CD4-positive, alpha-beta T cell treated with Interleukin-12 subunit alpha and Interleukin-12 subunit beta, for 1 hour (primary cell): ENCODE measurements around the gene VAMP3.

Experiments used
- DNase-seq: peaks from one replicate; pipeline ENCODE4 v3.0.0-alpha.2; 2020

The VAMP3 gene

GRCh38 chr1:7770997-7771822 lies at the start of gene VAMP3:
TSS of gene VAMP3 (plus strand) at chr1:7771296. CDS start at chr1:7771384, 88 bp downstream.
- peak; percentile 89 for DNase-seq

DNA sequence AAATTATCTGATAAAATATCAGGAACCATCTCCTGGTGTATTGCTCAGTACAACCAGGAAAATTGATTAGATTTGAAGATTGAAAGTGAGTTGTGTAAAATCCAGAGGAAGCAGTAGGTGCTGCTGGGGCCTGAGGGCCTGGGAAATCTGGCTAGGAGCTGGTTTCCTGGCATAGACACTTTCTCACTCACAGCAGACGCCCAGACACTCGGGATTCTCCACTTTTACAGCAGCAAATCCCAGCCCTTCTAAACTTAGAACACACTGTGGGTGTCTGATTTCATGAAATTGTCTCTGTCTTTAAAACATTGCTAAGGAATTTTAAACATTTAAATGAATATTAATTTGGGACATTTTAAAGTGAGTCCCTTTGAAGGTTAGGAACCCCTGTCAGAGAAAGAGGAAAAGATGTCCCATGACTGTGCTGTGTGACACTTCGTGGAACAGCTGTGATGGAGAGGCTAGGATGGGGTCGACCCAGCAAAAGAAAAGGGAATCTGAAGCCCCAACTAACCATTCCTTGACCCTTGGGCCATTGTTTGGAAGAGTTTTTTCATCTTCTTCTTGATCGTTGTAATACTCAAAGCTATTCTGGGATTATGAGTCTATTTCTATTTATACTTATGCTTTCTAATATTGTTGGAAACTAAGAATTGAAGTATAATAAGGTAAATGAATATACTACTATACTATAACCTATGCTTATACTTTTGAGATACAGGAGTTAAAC lies 49.0 kb upstream of the VAMP3 start:
- DNase-seq: no peak

DNA sequence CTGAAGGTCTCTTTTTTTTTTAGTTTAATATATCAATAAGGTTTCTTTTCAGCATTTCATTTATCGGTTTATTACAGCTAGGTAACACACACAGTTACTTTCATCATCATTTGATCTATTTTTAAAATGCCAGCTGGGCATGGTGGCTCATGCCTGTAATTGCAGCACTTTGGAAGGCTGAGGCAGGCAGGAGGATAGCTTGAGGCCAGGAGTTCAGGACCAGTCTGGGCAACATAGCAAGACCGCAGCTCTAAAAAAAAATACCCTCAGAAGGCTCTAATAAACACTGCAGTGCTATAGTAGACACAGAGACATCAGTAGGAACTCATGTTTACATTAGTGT lies 48.5 kb upstream of the VAMP3 start:
- no peak for DNase-seq

GRCh38 chr1:7726623-7727022 lies 44.5 kb upstream of the VAMP3 start:
- no peak for DNase-seq

GRCh38 chr1:7727809-7728471 lies 43.2 kb upstream of the VAMP3 start:
- no peak for DNase-seq

DNA sequence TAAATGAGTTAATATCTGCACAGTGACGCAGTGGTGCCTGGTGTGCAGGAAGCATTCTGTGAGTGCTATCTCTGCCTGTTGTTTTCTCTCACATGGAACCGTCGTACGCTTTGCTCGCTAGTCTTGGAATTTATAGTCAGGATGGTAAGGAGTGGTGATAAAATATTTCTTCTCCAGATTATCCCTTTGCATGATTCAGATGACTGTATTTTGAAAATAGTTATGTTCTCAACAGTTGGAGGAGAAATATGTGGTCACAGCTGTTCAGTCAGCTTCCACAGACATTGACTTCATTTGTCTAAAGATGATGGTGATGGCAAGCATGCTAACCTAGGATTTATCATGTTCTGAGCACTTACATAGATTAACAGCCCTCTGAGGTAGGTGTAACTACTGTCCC lies 41.3 kb upstream of the VAMP3 start:
- no peak for DNase-seq

GRCh38 chr1:7732331-7732730 lies 38.8 kb upstream of the VAMP3 start:
- no peak for DNase-seq

DNA sequence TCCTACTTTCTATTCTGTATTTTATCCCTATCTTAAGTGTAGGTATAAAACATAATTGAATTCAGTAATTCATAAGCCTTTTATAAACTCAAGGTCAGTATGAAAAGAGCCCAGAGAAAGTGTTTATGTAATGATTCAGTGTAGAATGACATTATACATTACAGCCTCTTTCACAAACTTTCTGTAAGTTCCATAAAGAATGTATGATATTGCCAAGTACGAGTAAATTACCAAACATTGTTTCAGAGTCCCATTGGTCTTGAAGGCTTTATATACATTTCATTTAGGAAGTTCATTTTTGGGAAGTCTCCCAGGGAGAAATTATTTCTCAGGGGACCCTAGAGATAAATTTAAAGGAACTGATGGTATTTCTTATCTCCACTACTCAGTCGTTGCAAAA lies 37.8 kb upstream of the VAMP3 start:
- no peak for DNase-seq

DNA sequence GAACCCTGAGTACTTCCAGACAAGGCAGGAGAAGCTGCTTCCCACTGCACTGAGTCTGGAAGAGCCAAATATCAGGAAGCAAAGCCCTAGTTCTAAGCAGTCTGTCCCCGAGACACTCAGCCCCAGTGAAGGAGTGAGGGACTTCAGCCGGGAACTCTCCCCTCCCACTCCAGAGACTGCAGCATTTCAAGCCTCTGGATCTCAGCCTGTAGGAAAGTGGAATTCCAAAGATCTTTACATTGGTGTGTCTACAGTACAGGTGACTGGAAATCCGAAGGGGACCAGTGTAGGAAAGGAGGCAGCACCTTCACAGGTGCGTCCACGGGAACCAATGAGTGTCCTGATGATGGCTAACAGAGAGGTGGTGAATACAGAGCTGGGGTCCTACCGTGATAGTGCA lies 33.1 kb upstream of the VAMP3 start:
- no peak for DNase-seq

- no peak for DNase-seq
Observed at GRCh38 chr1:7743346-7743745, 27.8 kb upstream of the VAMP3 start.

DNA sequence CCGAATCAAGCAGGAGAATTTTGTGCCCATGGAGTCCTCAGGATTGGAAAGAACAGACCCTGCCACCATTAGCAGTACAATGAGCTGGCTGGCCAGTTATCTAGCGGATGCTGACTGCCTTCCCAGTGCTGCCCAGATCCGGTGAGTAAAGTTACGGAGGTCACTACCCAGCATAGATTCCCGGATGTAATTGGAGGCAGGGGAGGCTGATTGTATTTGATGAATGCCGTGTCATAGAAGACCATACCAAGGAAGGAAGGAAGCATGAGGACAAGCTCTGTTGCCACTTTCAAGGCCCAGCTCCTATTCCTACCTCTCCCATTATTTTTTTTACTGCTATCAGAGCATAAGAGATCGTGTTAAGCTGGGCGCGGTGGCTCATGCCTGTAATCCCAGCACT lies 26.2 kb upstream of the VAMP3 start:
- DNase-seq: no peak

- DNase-seq: no peak
Observed at GRCh38 chr1:7745783-7746182, 25.3 kb upstream of the VAMP3 start.

GRCh38 chr1:7747605-7748004 lies 23.5 kb upstream of the VAMP3 start:
- no peak for DNase-seq

DNA sequence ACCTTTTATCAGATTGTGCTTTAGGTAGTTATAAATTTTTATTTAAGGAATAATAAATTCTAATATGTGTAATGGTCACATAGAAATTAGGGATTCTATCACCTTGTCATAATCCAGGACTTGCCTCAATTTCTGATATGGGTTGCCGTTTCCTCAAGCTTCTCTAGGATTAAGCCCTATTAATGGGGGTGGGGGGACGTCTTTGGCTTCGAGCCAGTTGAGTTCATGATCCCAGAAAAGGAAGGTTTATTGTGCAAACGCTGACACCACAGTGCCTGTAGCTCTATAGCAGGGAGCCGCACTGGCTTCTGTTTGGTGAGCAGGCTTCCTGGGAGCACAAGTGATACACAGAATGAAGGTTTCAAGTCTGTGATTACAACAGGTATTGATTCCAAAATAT lies 22.0 kb upstream of the VAMP3 start:
- DNase-seq: no peak

DNA sequence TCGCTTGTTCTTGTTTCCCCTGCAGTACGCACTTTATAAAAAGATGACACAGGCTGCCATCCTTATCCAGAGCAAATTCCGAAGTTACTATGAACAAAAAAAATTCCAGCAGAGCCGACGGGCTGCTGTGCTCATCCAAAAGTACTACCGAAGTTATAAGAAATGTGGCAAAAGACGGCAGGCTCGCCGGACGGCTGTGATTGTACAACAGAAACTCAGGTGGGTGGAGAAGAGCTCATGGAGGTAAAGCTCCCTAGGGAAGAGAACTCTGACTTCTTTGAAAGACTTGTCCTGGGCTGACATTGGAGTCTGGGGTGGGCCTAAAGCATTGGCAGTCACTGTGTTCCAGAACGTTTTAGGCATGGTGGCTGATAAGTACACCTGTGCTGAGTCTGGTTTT lies 19.9 kb upstream of the VAMP3 start:
- DNase-seq: no peak

- peak; percentile 62 for DNase-seq
Observed at GRCh38 chr1:7752512-7753417, 18.3 kb upstream of the VAMP3 start.

GRCh38 chr1:7753641-7754040 lies 17.5 kb upstream of the VAMP3 start:
- no peak for DNase-seq

DNA sequence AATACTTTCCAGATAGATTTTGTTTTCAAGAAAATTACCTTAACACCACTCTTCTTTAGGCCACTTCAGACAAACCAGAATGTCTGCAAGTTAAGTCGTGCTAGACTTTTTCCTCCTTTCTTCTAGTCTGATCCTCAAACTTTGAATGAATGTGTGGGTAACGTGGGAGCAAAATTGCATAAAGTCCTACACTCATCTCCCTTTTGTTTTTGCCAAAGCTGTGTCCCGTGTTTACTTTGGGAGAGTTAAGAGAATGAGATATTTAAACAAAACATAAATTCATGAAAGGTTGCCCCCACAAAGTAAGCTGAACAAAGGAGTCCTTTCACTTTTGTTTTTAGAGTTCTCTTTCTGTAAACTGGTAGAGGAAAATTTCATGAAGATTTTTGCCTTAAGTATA lies 16.9 kb upstream of the VAMP3 start:
- no peak for DNase-seq

DNA sequence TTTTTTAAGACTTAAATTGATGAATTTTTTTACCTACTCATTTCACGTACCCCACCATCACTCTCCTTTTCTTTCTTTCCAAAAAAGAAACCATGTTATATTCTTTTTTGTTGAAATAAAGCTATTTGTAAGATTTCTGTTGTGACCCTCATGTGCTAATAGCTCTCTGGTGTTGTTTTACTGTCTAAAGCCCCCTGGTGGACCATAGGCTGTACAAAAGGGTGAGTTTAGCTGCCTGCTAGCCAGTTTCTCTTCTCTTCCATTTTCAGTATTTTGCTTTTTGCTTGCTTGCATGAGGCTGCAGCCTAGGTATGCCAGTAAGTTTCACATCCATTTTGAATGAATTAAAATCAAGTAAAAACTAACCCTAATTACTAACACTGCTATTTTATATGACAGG lies 15.6 kb upstream of the VAMP3 start:
- DNase-seq: no peak

GRCh38 chr1:7760245-7760644 lies 10.9 kb upstream of the VAMP3 start:
- DNase-seq: no peak

DNA sequence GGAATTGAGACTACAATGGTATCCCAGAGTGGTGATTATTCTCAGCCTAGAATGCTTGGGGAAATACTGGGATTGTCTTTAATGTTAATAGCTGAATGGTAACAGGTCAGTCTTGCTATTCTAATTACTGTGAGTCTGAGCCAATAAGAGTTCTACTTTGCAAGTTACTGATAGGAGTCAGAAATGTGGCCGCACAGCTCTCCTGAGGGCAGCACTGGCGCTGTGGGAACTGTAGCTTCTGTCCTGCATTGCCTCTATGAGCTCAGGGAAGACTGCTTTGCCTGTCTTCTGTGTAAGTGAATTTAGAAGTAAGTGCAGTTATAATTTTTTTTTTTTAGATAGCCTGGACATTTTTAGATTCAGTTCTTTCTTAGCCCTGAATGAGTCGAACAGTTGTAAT lies 10.0 kb upstream of the VAMP3 start:
- no peak for DNase-seq

- no peak for DNase-seq
Observed at GRCh38 chr1:7767176-7767575, 3.9 kb upstream of the VAMP3 start.

DNA sequence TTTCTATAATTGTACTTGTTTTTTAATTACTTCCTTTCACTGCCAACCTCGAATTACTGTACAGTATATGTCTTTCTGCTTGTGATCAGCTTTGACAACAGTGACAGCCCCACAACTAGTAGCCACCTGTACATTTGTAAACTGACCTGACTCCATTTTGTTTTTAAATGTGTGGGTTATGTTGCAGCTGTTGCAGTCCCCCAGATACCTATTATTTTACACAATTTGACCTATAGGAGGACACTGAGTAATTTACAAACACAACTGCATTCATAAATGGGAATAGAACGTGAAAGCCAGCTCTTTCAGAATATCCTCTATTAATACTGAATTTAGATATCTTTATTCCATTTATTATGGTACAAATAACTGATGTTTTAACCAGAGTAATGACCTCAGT lies 2.5 kb upstream of the VAMP3 start:
- DNase-seq: no peak
